ENCODE measurements around the gene DNAH10.

The DNAH10 gene

DNA sequence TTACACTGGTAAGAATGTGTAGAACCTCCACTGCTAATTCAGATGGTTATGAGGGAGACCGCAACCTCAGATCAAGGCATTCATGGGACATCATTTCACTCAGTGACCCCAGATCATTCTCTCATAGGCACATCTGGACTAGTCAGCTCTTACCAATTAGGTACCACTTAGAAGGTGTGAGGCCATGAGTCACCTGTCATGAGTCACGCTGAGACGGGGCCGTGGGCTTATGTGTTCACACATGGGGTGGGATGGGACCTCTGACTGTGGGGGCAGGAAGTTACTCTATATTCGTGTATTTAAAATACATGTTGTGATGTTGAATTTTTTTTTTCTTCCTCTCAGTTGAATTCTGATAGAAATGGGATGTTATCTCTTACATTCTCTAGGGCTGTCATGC, 154.6 kb downstream of the DNAH10 start:
- TF ChIP-seq EGR1 (IDR thresholded peaks at IDR 0.05) (no peak), REST (IDR thresholded peaks at IDR 0.05; ENCODE audit: low read depth) (no peak), TAF1 (IDR thresholded peaks at IDR 0.05; ENCODE audit: low read depth) (no peak), TEAD4 (IDR thresholded peaks at IDR 0.05) (no peak), ZBTB7A (IDR thresholded peaks at IDR 0.05; ENCODE audit: low read depth) (no peak), YY1 (IDR thresholded peaks at IDR 0.05; ENCODE audit: low read depth) (no peak), NFIC (IDR thresholded peaks at IDR 0.05) (no peak), RAD21 (IDR thresholded peaks at IDR 0.05; ENCODE audit: low read depth) (no peak)
- TF ChIP-seq, protein P1, sequence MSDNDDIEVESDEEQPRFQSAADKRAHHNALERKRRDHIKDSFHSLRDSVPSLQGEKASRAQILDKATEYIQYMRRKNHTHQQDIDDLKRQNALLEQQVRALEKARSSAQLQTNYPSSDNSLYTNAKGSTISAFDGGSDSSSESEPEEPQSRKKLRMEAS (IDR thresholded peaks at IDR 0.05) = no peak

GRCh38 chr12:123917337-123917850, 155.3 kb downstream of the DNAH10 start:
- TF ChIP-seq, protein P2, sequence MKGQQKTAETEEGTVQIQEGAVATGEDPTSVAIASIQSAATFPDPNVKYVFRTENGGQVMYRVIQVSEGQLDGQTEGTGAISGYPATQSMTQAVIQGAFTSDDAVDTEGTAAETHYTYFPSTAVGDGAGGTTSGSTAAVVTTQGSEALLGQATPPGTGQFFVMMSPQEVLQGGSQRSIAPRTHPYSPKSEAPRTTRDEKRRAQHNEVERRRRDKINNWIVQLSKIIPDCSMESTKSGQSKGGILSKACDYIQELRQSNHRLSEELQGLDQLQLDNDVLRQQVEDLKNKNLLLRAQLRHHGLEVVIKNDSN (IDR thresholded peaks at IDR 0.05) = no peak
- TF ChIP-seq, protein P1 (IDR thresholded peaks at IDR 0.05) = no peak
- TF ChIP-seq NFIC (IDR thresholded peaks at IDR 0.05) (no peak), TEAD4 (IDR thresholded peaks at IDR 0.05) (no peak), TCF12 (IDR thresholded peaks at IDR 0.05; ENCODE audit: low read depth) (no peak)

GRCh38 chr12:123919980-123920360, 157.9 kb downstream of the DNAH10 start:
- TF ChIP-seq TEAD4 (IDR thresholded peaks at IDR 0.05) (no peak), REST (IDR thresholded peaks at IDR 0.05; ENCODE audit: low read depth) (no peak), ZBTB7A (IDR thresholded peaks at IDR 0.05; ENCODE audit: low read depth) (no peak), YY1 (IDR thresholded peaks at IDR 0.05; ENCODE audit: low read depth) (no peak), RAD21 (IDR thresholded peaks at IDR 0.05; ENCODE audit: low read depth) (no peak), FOXM1 (IDR thresholded peaks at IDR 0.05; ENCODE audit: borderline replicate concordance, low read depth) (no peak), CEBPB (IDR thresholded peaks at IDR 0.05) (no peak), TAF1 (IDR thresholded peaks at IDR 0.05; ENCODE audit: low read depth) (no peak), TCF12 (IDR thresholded peaks at IDR 0.05; ENCODE audit: low read depth) (no peak)
- TF ChIP-seq, protein P2 (IDR thresholded peaks at IDR 0.05) = no peak

- no peak for TF ChIP-seq TCF12 (IDR thresholded peaks at IDR 0.05; ENCODE audit: low read depth)
- TF ChIP-seq YY1 (IDR thresholded peaks at IDR 0.05; ENCODE audit: low read depth) = no peak
- no peak for TF ChIP-seq TAF1 (IDR thresholded peaks at IDR 0.05; ENCODE audit: low read depth)
- TF ChIP-seq NFIC (IDR thresholded peaks at IDR 0.05) = no peak
Measured at GRCh38 chr12:123923038-123923437, 160.9 kb downstream of the DNAH10 start.

DNA sequence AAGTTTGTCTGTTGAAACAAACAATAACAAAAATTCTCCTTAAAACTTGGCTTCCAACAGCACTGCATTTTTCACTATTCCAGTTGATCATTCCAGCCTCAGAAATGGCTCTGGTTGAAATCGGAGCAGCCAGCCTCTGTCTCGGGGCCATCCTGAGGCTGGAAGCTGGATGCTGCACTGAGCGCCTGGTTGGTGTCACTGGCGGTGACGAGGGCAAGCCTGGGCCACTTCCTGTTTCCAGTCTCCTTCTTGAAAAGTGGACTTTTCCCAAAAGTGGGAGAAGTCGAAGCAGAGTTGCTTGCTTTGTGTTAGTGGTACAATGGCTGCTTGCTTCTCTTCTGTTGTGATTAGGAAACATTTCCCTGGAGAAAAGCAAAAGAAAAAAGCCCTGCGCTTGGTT, 161.8 kb downstream of the DNAH10 start:
- TF ChIP-seq, protein P2 (IDR thresholded peaks at IDR 0.05) = no peak

- TF ChIP-seq FOXM1 (IDR thresholded peaks at IDR 0.05; ENCODE audit: borderline replicate concordance, low read depth) (no peak), EP300 (IDR thresholded peaks at IDR 0.05; ENCODE audit: borderline replicate concordance) (no peak), CEBPB (IDR thresholded peaks at IDR 0.05) (no peak), NFIC (IDR thresholded peaks at IDR 0.05) (no peak), TAF1 (IDR thresholded peaks at IDR 0.05; ENCODE audit: low read depth) (no peak), RAD21 (IDR thresholded peaks at IDR 0.05; ENCODE audit: low read depth) (no peak), YY1 (IDR thresholded peaks at IDR 0.05; ENCODE audit: low read depth) (no peak), REST (IDR thresholded peaks at IDR 0.05; ENCODE audit: low read depth) (no peak), TEAD4 (IDR thresholded peaks at IDR 0.05) (no peak), CREB1 (IDR thresholded peaks at IDR 0.05; ENCODE audit: low read depth) (no peak), TCF12 (IDR thresholded peaks at IDR 0.05; ENCODE audit: low read depth) (no peak), EGR1 (IDR thresholded peaks at IDR 0.05) (no peak), ZBTB7A (IDR thresholded peaks at IDR 0.05; ENCODE audit: low read depth) (no peak)
- TF ChIP-seq, protein P2 (IDR thresholded peaks at IDR 0.05) = no peak
- TF ChIP-seq, protein P1 (IDR thresholded peaks at IDR 0.05) = no peak
Measured at GRCh38 chr12:123924539-123924938, 162.4 kb downstream of the DNAH10 start.

Measured in Ishikawa (cell line).